WTC11 (cell line): Measurements from ENCODE around the gene LMO3. TPM values are rescaled to one million over a fixed set of nuclear protein-coding genes. Genes with fewer than 3 reads are reported as not detected.

Experiments
- ATAC-seq: fragments of 200-7000 bp; cut with Tn5 transposase; 2 replicates; pipeline ENCODE4 v1.10.0; 2021; ENCODE audit warnings: mild to moderate bottlenecking, moderate library complexity
- CTCF ChIA-PET: fragments of 300-600 bp; sonication (Branson Sonifier 250); formaldehyde crosslinking; loops from one replicate; lab custom pipeline; 2021; ENCODE audit warnings: antibody characterized with exemption; lab: Charles Lee
- POLR2A ChIA-PET: fragments of 350-600 bp; sonication (Branson Sonifier 250); formaldehyde crosslinking; loops from one replicate; lab custom pipeline; 2021; ENCODE audit warnings: antibody characterized with exemption; lab: Charles Lee
- DNase-seq: peaks from one replicate; pipeline ENCODE4 v3.0.0; 2021; ENCODE audit warnings: low spot score
- H3K27ac Mint-ChIP-seq: 2 replicates; pipeline ENCODE4 v1.8.0; 2021; ENCODE audit warnings: mixed read lengths
- H3K27me3 Mint-ChIP-seq: 2 replicates; pipeline ENCODE4 v1.8.0; 2021; ENCODE audit warnings: low read depth, mild to moderate bottlenecking, moderate library complexity, mixed read lengths
- H3K36me3 Mint-ChIP-seq: 2 replicates; pipeline ENCODE4 v1.8.0; 2021; ENCODE audit warnings: mixed read lengths
- H3K4me1 Mint-ChIP-seq: 2 replicates; pipeline ENCODE4 v1.8.0; 2022; ENCODE audit warnings: mixed read lengths
- H3K4me3 Mint-ChIP-seq: 2 replicates; pipeline ENCODE4 v1.8.0; 2021; ENCODE audit warnings: mild to moderate bottlenecking, moderate library complexity, mixed read lengths
- H3K9me3 Mint-ChIP-seq: 2 replicates; pipeline ENCODE4 v1.8.0; 2021; ENCODE audit warnings: mixed read lengths
- AFF4 ChIP-seq: sonication (generic); formaldehyde crosslinking; IDR thresholded peaks from 2 replicates; pipeline ENCODE4 v1.8.1; 2023; ENCODE audit warnings: mild to moderate bottlenecking, missing genetic modification reagents, borderline replicate concordance
- ATF3 ChIP-seq: sonication (generic); formaldehyde crosslinking; conservative IDR thresholded peaks from 2 replicates; pipeline ENCODE4 v1.8.1; 2022; ENCODE audit warnings: mild to moderate bottlenecking, missing genetic modification reagents
- CREM ChIP-seq: sonication (generic); formaldehyde crosslinking; IDR thresholded peaks from 2 replicates; pipeline ENCODE4 v1.8.1; 2022; ENCODE audit warnings: mild to moderate bottlenecking, missing genetic modification reagents, moderate library complexity
- ELF4 ChIP-seq: sonication (generic); formaldehyde crosslinking; IDR thresholded peaks from 2 replicates; pipeline ENCODE4 v1.8.1; 2022; ENCODE audit warnings: low read depth, mild to moderate bottlenecking, moderate library complexity, missing genetic modification reagents
- FOXK1 ChIP-seq: sonication (generic); formaldehyde crosslinking; IDR thresholded peaks from 2 replicates; pipeline ENCODE4 v1.8.0; 2022; ENCODE audit warnings: mild to moderate bottlenecking, moderate library complexity, missing genetic modification reagents
- MAX ChIP-seq: sonication (generic); formaldehyde crosslinking; IDR thresholded peaks from 2 replicates; pipeline ENCODE4 v1.8.0; 2022; ENCODE audit warnings: mild to moderate bottlenecking, missing genetic modification reagents
- MXD4 ChIP-seq: fragments of 250-450 bp; sonication (Bioruptor Pico); IDR thresholded peaks from 2 replicates; pipeline ENCODE4 v1.8.0; 2021; ENCODE audit warnings: mild to moderate bottlenecking, moderate library complexity, borderline replicate concordance
- RELA ChIP-seq: sonication (generic); formaldehyde crosslinking; IDR thresholded peaks from 2 replicates; pipeline ENCODE4 v1.8.1; 2022; ENCODE audit warnings: missing genetic modification reagents, mild to moderate bottlenecking, borderline replicate concordance
- ZNF138 ChIP-seq: sonication (generic); formaldehyde crosslinking; conservative IDR thresholded peaks from 2 replicates; pipeline ENCODE4 v1.8.1; 2022; ENCODE audit warnings: mild to moderate bottlenecking, moderate library complexity, missing genetic modification reagents
- ZNF219 ChIP-seq: sonication (generic); formaldehyde crosslinking; IDR thresholded peaks from 2 replicates; pipeline ENCODE4 v1.8.0; 2023; ENCODE audit warnings: missing genetic modification reagents, mild to moderate bottlenecking, borderline replicate concordance
- ZNF232 ChIP-seq: sonication (generic); formaldehyde crosslinking; IDR thresholded peaks from 2 replicates; pipeline ENCODE4 v1.8.0; 2022; ENCODE audit warnings: mild to moderate bottlenecking, missing genetic modification reagents
- ZNF317 ChIP-seq: sonication (generic); formaldehyde crosslinking; IDR thresholded peaks from 2 replicates; pipeline ENCODE4 v1.8.1; 2023; ENCODE audit warnings: low read depth, mild to moderate bottlenecking, moderate library complexity, missing genetic modification reagents, borderline replicate concordance
- ZNF396 ChIP-seq: fragments of 250-450 bp; sonication (Bioruptor Pico); IDR thresholded peaks from 2 replicates; pipeline ENCODE4 v1.8.0; 2021; ENCODE audit warnings: mild to moderate bottlenecking, moderate library complexity, borderline replicate concordance
- total RNA-seq: library from RNA; stranded (reverse); gene quantifications from 3 replicates; pipeline ENCODE4 v1.2.3, GENCODE V29; 2021
- TF ChIP-seq, protein P1 (sequence below): fragments of 250-450 bp; sonication (Bioruptor Pico); IDR thresholded peaks from 2 replicates; pipeline ENCODE4 v1.9.0; 2021; ENCODE audit warnings: mild to moderate bottlenecking
- TF ChIP-seq, protein P2 (sequence below): sonication (generic); formaldehyde crosslinking; IDR thresholded peaks from 2 replicates; pipeline ENCODE4 v1.8.1; 2023; ENCODE audit warnings: mild to moderate bottlenecking, missing genetic modification reagents
- TF ChIP-seq, protein P3 (sequence below): sonication (generic); formaldehyde crosslinking; IDR thresholded peaks from 2 replicates; pipeline ENCODE4 v1.8.0; 2022; ENCODE audit warnings: missing genetic modification reagents
- TF ChIP-seq, protein P4 (sequence below): sonication (generic); formaldehyde crosslinking; IDR thresholded peaks from 2 replicates; pipeline ENCODE4 v1.8.0; 2023; ENCODE audit warnings: missing genetic modification reagents, mild to moderate bottlenecking, borderline replicate concordance

The LMO3 gene
- total RNA-seq, 1 experiment from 2014 or later, result 29.8 TPM

GRCh38 chr12:16610001-16610585 lies 4.1 kb upstream of the LMO3 start (continued):
- TF ChIP-seq MXD4 (CRISPR knock-in tag) (no peak), FOXK1 (CRISPR knock-in tag) (no peak), ZNF219 (CRISPR knock-in tag) (no peak), MAX (CRISPR knock-in tag) (no peak), CREM (CRISPR knock-in tag) (no peak), ATF3 (CRISPR knock-in tag) (no peak)
- TF ChIP-seq, protein P1, sequence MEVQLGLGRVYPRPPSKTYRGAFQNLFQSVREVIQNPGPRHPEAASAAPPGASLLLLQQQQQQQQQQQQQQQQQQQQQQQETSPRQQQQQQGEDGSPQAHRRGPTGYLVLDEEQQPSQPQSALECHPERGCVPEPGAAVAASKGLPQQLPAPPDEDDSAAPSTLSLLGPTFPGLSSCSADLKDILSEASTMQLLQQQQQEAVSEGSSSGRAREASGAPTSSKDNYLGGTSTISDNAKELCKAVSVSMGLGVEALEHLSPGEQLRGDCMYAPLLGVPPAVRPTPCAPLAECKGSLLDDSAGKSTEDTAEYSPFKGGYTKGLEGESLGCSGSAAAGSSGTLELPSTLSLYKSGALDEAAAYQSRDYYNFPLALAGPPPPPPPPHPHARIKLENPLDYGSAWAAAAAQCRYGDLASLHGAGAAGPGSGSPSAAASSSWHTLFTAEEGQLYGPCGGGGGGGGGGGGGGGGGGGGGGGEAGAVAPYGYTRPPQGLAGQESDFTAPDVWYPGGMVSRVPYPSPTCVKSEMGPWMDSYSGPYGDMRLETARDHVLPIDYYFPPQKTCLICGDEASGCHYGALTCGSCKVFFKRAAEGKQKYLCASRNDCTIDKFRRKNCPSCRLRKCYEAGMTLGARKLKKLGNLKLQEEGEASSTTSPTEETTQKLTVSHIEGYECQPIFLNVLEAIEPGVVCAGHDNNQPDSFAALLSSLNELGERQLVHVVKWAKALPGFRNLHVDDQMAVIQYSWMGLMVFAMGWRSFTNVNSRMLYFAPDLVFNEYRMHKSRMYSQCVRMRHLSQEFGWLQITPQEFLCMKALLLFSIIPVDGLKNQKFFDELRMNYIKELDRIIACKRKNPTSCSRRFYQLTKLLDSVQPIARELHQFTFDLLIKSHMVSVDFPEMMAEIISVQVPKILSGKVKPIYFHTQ, result no peak
- TF ChIP-seq, protein P2, sequence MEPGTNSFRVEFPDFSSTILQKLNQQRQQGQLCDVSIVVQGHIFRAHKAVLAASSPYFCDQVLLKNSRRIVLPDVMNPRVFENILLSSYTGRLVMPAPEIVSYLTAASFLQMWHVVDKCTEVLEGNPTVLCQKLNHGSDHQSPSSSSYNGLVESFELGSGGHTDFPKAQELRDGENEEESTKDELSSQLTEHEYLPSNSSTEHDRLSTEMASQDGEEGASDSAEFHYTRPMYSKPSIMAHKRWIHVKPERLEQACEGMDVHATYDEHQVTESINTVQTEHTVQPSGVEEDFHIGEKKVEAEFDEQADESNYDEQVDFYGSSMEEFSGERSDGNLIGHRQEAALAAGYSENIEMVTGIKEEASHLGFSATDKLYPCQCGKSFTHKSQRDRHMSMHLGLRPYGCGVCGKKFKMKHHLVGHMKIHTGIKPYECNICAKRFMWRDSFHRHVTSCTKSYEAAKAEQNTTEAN (CRISPR knock-in tag), result no peak

- CTCF ChIA-PET, result no interaction called here
- H3K9me3 Mint-ChIP-seq, result no peaks in the 10 kb centered on the region
- no peak overlapping the region for H3K27ac Mint-ChIP-seq
- peaks cover 79% of the 10 kb centered on the region for H3K4me1 Mint-ChIP-seq
- peak overlapping the region; percentile 95 for H3K4me3 Mint-ChIP-seq
- POLR2A ChIA-PET, result no interaction called here
- TF ChIP-seq, protein P3, sequence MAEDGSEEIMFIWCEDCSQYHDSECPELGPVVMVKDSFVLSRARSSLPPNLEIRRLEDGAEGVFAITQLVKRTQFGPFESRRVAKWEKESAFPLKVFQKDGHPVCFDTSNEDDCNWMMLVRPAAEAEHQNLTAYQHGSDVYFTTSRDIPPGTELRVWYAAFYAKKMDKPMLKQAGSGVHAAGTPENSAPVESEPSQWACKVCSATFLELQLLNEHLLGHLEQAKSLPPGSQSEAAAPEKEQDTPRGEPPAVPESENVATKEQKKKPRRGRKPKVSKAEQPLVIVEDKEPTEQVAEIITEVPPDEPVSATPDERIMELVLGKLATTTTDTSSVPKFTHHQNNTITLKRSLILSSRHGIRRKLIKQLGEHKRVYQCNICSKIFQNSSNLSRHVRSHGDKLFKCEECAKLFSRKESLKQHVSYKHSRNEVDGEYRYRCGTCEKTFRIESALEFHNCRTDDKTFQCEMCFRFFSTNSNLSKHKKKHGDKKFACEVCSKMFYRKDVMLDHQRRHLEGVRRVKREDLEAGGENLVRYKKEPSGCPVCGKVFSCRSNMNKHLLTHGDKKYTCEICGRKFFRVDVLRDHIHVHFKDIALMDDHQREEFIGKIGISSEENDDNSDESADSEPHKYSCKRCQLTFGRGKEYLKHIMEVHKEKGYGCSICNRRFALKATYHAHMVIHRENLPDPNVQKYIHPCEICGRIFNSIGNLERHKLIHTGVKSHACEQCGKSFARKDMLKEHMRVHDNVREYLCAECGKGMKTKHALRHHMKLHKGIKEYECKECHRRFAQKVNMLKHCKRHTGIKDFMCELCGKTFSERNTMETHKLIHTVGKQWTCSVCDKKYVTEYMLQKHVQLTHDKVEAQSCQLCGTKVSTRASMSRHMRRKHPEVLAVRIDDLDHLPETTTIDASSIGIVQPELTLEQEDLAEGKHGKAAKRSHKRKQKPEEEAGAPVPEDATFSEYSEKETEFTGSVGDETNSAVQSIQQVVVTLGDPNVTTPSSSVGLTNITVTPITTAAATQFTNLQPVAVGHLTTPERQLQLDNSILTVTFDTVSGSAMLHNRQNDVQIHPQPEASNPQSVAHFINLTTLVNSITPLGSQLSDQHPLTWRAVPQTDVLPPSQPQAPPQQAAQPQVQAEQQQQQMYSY, result no peak
- no peak for TF ChIP-seq ZNF138 (CRISPR knock-in tag)
- TF ChIP-seq RELA (CRISPR knock-in tag), result no peak
- TF ChIP-seq, protein P4, sequence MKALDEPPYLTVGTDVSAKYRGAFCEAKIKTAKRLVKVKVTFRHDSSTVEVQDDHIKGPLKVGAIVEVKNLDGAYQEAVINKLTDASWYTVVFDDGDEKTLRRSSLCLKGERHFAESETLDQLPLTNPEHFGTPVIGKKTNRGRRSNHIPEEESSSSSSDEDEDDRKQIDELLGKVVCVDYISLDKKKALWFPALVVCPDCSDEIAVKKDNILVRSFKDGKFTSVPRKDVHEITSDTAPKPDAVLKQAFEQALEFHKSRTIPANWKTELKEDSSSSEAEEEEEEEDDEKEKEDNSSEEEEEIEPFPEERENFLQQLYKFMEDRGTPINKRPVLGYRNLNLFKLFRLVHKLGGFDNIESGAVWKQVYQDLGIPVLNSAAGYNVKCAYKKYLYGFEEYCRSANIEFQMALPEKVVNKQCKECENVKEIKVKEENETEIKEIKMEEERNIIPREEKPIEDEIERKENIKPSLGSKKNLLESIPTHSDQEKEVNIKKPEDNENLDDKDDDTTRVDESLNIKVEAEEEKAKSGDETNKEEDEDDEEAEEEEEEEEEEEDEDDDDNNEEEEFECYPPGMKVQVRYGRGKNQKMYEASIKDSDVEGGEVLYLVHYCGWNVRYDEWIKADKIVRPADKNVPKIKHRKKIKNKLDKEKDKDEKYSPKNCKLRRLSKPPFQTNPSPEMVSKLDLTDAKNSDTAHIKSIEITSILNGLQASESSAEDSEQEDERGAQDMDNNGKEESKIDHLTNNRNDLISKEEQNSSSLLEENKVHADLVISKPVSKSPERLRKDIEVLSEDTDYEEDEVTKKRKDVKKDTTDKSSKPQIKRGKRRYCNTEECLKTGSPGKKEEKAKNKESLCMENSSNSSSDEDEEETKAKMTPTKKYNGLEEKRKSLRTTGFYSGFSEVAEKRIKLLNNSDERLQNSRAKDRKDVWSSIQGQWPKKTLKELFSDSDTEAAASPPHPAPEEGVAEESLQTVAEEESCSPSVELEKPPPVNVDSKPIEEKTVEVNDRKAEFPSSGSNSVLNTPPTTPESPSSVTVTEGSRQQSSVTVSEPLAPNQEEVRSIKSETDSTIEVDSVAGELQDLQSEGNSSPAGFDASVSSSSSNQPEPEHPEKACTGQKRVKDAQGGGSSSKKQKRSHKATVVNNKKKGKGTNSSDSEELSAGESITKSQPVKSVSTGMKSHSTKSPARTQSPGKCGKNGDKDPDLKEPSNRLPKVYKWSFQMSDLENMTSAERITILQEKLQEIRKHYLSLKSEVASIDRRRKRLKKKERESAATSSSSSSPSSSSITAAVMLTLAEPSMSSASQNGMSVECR (CRISPR knock-in tag), result no peak
- no peak for TF ChIP-seq AFF4 (CRISPR knock-in tag)
- TF ChIP-seq ZNF232 (CRISPR knock-in tag), result no peak
- no peak for TF ChIP-seq ELF4 (CRISPR knock-in tag)
- TF ChIP-seq ZNF396, result no peak
- no peak for TF ChIP-seq ZNF317 (CRISPR knock-in tag)
- TF ChIP-seq, all 79 proteins: peak for 0
- H3K27me3 Mint-ChIP-seq, result peaks cover 35% of the 10 kb centered on the region
- ATAC-seq (no peak), DNase-seq (no peak)
- no peaks in the 10 kb centered on the region for H3K36me3 Mint-ChIP-seq
Measured at GRCh38 chr12:16608946-16609539, 3.1 kb upstream of the LMO3 start.
